T-helper 1 cell treated with Interleukin-12 subunit alpha and Interleukin-12 subunit beta and Interleukin-4 antibody, amounts not matched to agents 30 μg/mL and 1 μg/mL, for 36 hours (primary cell): ENCODE data around the gene SLIT1.

Source experiments
- H3K27ac Mint-ChIP-seq: one replicate; pipeline ENCODE4 v1.8.0; 2021; ENCODE audit warnings: mild to moderate bottlenecking, mixed read lengths
- H3K27me3 Mint-ChIP-seq: one replicate; pipeline ENCODE4 v1.8.0; 2021; ENCODE audit warnings: low read depth, mixed read lengths
- H3K36me3 Mint-ChIP-seq: one replicate; pipeline ENCODE4 v1.8.0; 2021; ENCODE audit warnings: low read depth, mixed read lengths
- H3K4me1 Mint-ChIP-seq: one replicate; pipeline ENCODE4 v1.8.0; 2021; ENCODE audit warnings: low read depth, mixed read lengths
- H3K4me3 Mint-ChIP-seq: one replicate; pipeline ENCODE4 v1.8.0; 2021; ENCODE audit warnings: mild to moderate bottlenecking, moderate library complexity, mixed read lengths
- H3K9me3 Mint-ChIP-seq: one replicate; pipeline ENCODE4 v1.8.0; 2021; ENCODE audit warnings: mixed read lengths

SLIT1 gene

DNA sequence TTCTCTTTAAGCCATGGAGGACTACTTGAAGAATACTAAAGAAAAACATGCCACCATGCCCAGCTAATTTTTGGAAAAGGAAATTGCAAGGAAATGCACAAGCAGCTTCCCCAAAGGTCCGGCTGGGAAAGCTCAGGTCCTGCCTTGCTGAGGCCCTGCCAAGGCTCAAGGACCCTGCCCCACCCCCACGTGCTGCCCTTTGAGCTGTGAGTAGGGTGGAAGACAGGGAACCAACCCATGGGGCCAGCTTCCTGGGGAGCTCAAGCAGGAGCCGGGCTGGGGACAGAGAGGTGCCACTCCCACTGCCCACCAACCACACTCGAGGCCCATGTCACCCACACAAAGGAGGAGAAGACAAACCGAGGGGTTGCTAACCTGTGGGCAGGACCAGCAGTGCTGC lies 78.2 kb downstream of the SLIT1 start:
- Mint-ChIP-seq H3K4me1 (no peaks in the 10 kb centered on the region), H3K27ac (no peak overlapping the region), H3K9me3 (no peaks in the 10 kb centered on the region), H3K36me3 (no peaks in the 10 kb centered on the region), H3K27me3 (peaks cover 19% of the 10 kb centered on the region), H3K4me3 (no peak overlapping the region)

DNA sequence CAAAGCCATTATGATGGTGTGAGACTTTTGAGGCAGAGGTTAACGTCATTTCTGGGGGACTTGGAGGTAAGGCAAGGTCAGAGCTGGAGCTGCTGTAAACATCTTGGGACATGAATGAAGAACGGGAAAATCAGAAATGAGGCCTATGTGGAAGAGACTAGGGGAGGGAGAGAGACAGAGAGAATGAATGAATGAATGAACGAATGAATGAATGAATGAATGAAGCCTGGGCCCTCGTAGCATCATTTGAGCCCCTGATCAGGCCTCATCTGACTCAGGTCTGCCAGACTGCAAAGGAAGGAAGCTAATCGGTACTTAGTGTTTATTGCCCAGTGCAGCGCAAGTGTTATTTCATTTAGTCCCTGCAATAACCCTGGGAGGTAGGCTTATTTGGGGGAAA lies 79.6 kb downstream of the SLIT1 start:
- Mint-ChIP-seq H3K27ac (no peak overlapping the region), H3K4me1 (no peaks in the 10 kb centered on the region), H3K9me3 (no peaks in the 10 kb centered on the region), H3K4me3 (no peak overlapping the region), H3K36me3 (no peaks in the 10 kb centered on the region), H3K27me3 (peaks cover 19% of the 10 kb centered on the region)

DNA sequence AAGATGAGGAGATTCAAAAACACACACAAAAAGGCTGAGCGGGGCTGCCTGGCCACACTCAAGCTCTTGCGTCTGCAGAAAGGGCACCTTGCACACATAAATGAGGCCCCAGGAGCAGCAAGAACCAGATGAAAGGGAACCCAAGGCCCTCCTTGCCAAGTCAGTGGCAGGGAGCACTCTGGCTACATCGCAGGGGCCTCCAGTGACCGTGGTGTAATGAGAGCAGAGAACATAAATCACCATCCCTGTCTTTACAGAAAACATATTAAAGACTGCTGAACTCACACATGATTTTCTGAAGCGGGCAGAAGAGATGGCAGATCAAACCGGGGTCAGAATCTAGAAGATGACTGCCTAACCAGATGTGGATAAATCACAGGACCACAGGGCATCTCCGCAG lies 80.5 kb downstream of the SLIT1 start:
- Mint-ChIP-seq H3K4me3 (no peak overlapping the region), H3K27me3 (peaks cover 16% of the 10 kb centered on the region), H3K27ac (no peak overlapping the region), H3K9me3 (no peaks in the 10 kb centered on the region), H3K36me3 (no peaks in the 10 kb centered on the region), H3K4me1 (no peaks in the 10 kb centered on the region)

DNA sequence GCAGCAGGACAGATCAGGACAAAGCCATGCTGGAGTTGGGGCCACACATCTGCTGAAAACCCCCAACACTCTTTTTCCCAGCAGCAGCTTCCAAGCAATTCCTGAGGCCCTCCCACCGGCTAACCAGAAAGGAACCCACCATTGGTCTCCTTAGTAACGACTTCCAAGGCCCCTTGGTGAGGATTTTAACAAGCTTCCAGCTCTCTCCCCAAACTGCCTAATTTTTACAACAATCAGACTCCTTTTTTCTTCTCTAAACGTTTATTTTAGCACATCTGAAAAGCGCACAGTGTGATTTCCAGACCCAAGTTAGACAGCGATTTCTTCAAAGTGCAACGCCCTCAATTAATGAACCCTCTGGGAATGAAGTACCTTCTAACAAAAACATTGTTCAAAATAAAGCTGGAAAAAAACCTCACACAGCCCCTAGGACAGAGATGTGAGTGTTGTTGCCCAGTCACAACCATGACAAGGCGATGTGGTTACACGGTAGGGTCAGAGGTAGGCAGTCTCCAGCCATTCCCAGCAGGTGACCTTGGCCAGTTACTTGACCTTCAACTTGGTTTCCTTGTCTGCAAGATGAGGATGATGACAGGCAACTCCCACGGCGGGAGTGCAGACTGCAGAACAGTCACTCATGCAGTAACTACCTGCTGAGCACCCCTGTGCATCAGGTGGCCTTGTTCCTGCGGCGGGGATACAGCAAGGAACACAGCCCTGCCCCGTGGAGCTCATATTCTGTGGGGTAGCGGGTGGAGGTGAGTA lies 82.3 kb downstream of the SLIT1 start:
- H3K4me3 Mint-ChIP-seq = no peak overlapping the region
- H3K4me1 Mint-ChIP-seq = no peaks in the 10 kb centered on the region
- H3K9me3 Mint-ChIP-seq = no peaks in the 10 kb centered on the region
- H3K27me3 Mint-ChIP-seq = peaks cover 4% of the 10 kb centered on the region
- H3K27ac Mint-ChIP-seq = no peak overlapping the region
- no peaks in the 10 kb centered on the region for H3K36me3 Mint-ChIP-seq

DNA sequence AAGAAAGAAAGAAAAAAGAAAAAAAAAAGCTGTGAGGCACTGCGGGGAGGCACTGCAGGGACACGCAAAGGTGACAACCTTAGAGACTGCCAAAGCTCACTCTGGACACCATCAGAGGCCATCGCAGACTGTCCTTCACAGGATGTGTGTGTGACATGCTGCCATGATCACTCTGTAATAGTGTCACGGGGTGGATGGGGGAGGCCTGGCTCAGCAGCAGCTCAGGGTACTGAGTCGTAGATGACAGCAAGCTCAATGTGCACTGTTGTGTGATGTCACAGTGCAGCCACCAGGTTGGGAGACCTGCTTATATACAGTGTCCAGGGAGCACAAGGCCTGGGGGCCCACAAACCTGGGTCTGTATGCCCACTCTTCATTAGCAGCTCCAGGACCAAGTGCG lies 83.3 kb downstream of the SLIT1 start:
- peaks cover 8% of the 10 kb centered on the region for H3K27me3 Mint-ChIP-seq
- no peaks in the 10 kb centered on the region for H3K9me3 Mint-ChIP-seq
- no peak overlapping the region for H3K27ac Mint-ChIP-seq
- H3K4me3 Mint-ChIP-seq = no peak overlapping the region
- no peaks in the 10 kb centered on the region for H3K4me1 Mint-ChIP-seq
- H3K36me3 Mint-ChIP-seq = no peaks in the 10 kb centered on the region

DNA sequence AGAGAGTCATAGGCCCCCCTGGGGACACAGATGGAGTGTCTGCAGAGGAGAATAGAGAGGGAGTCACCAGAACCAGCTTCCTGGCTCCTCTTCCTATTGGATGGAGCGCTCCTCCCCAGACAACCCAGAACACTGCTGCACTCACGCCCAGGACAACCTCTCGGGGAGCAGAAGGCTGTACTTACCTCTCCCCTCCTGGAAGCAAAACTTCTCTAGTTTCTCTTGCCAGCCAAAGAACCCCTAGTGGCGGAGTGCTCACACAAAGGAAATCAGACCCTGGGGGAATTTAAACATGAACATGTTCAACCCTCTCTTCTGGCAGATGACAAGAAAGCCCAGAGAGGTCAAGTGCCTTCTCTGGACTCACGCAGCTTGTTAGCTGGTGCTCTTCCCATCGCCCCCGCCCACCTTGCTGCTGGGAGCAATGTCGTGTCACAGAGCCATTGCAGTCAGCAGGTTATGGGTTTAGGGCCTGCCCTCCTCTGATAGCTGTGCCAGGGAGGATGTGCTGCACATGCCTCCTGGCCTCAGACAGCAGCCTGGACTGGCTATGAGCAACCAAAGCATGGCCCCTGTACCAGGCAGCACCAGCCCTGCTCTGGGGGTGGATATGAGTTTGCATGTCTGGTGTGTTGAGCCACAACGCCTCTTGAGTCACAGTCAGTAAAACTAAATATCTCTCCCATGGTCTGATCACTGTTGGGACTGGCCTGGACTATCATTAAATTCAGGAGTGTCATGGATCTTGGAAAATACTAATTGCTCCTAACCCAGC lies 84.4 kb downstream of the SLIT1 start:
- H3K36me3 Mint-ChIP-seq = no peaks in the 10 kb centered on the region
- no peaks in the 10 kb centered on the region for H3K9me3 Mint-ChIP-seq

DNA sequence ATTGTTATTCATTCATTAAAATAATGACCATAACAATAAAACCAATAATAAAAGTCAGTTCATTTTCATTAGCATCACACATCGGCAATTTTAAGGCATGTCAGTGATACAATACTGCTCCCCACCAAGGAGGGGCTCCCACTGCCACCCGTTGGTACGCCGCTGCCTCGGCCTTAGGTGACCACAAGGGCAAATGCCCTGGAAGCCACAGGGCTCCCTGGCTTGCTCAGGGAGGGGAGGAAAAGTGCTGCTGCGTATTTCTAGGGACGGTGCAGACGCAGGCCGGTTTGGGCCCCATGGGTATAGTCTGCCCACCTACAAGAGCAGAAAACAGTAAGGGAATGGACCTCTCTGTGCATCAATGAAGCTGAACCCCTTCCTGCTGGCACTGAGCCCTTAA lies 85.1 kb downstream of the SLIT1 start:
- no peak overlapping the region for H3K4me3 Mint-ChIP-seq
- no peaks in the 10 kb centered on the region for H3K36me3 Mint-ChIP-seq
- peaks cover 14% of the 10 kb centered on the region for H3K27me3 Mint-ChIP-seq
- H3K27ac Mint-ChIP-seq = no peak overlapping the region
- no peaks in the 10 kb centered on the region for H3K4me1 Mint-ChIP-seq
- H3K9me3 Mint-ChIP-seq = no peaks in the 10 kb centered on the region

More for the DNA sequence above, 84.4 kb downstream of the SLIT1 start:
- Mint-ChIP-seq H3K4me1 (no peaks in the 10 kb centered on the region), H3K27me3 (peaks cover 10% of the 10 kb centered on the region), H3K4me3 (no peak overlapping the region), H3K27ac (no peak overlapping the region)

DNA sequence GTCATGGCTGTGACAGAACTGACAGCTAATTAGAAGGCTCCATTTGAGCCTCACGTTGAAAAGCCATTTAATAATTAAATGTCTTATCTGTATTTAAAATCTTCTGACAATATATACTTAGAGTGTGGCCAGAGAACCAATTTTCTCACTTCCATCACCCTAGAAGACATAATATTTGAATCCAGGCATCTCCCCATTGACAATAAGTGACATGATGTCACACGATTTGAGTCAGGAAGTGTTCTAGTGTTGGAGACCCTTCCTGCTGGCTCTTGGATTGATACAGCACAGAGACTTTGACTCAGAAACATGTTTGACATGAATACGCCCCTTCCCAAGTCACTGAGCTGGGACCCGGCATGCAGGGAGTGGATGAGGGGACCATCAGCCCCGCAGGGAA lies 85.9 kb downstream of the SLIT1 start:
- Mint-ChIP-seq H3K4me3 (no peak overlapping the region), H3K36me3 (no peaks in the 10 kb centered on the region), H3K27me3 (peaks cover 20% of the 10 kb centered on the region), H3K27ac (no peak overlapping the region), H3K4me1 (no peaks in the 10 kb centered on the region), H3K9me3 (no peaks in the 10 kb centered on the region)

DNA sequence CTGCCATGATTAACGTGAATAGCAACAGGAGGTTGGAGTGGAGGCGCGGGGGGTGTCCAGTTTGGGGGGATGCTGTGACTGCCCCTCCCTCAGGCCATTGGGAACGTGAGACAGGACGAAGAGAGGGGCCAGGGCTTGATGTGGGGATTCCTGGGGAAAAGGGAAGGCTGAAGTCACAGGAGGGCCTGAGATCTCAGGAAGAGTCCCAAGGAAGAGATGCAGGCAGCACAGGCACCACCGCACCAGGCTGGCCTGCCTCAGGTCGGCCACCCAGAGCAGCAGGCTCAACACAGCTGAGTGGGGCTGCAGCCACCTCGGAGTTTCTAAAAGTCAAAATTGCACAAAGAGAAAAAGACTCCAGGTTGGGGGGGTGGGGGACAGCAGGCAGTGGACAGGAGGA lies 86.7 kb downstream of the SLIT1 start:
- Mint-ChIP-seq H3K36me3 (no peaks in the 10 kb centered on the region), H3K4me3 (no peak overlapping the region)

DNA sequence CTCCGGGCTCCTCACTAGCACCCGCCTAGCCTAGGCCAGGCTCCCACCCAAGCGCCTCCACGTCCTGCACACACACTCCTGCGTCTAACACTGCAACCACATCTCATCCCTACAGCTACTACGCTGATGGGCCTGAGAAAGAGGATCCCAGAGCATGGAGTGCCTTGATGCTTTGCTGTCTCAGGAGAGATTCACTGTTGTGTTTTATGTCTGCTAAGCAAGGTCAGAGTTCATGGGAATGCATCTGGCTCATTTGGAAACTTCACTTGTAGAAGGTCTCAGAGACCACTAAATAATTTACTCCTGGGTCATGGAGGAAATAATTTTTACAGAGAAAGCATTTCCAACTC lies 88.7 kb downstream of the SLIT1 start:
- no peak overlapping the region for H3K27ac Mint-ChIP-seq
- H3K36me3 Mint-ChIP-seq = no peaks in the 10 kb centered on the region
- no peaks in the 10 kb centered on the region for H3K4me1 Mint-ChIP-seq
- peaks cover 33% of the 10 kb centered on the region for H3K27me3 Mint-ChIP-seq
- H3K4me3 Mint-ChIP-seq = no peak overlapping the region
- H3K9me3 Mint-ChIP-seq = no peaks in the 10 kb centered on the region

More for the DNA sequence above, 86.7 kb downstream of the SLIT1 start:
- no peak overlapping the region for H3K27ac Mint-ChIP-seq
- H3K27me3 Mint-ChIP-seq = peaks cover 26% of the 10 kb centered on the region
- H3K9me3 Mint-ChIP-seq = no peaks in the 10 kb centered on the region
- H3K4me1 Mint-ChIP-seq = no peaks in the 10 kb centered on the region

DNA sequence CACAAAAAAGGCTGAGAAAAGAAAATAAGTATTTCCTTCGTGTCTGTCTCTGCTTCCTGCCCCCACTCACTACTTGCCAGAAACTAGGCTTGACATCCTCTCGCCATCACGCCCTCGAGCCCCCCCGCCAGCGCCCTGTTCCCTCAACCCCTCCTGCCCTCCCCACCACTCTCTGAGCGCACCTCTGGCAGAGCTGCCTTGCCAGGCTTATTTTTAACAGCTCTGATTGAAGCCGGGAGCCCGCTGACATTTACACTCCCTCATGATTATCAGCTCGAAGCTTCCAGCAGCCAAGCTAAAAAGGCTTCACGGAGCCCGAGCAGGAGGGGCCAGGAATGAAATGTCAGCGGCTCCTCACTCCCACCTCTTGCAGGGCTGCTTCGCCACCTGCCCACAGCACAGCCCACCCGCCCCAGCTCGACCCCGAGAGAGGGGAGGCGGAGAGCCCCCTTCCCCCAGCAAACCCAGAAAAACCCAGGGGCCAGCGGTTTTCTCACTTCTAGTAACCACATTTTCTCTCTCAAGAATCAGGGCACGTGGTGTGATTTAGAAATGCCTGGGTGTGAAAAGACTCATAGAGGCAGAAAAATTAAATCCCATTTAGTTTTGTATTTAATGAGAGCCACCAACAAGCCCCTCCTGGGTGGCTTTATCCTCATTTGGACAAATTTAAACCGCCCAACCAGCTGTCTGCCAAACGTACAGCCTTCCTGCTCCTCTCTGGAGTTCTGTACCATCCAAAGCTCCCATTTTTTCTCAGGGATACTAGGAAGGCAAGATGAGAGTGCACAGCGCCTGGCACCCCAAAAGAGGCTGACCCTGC lies 89.3 kb downstream of the SLIT1 start:
- no peak overlapping the region for H3K4me3 Mint-ChIP-seq
- no peak overlapping the region for H3K27ac Mint-ChIP-seq
- no peaks in the 10 kb centered on the region for H3K9me3 Mint-ChIP-seq
- H3K36me3 Mint-ChIP-seq = no peaks in the 10 kb centered on the region
- peaks cover 39% of the 10 kb centered on the region for H3K27me3 Mint-ChIP-seq
- no peaks in the 10 kb centered on the region for H3K4me1 Mint-ChIP-seq

DNA sequence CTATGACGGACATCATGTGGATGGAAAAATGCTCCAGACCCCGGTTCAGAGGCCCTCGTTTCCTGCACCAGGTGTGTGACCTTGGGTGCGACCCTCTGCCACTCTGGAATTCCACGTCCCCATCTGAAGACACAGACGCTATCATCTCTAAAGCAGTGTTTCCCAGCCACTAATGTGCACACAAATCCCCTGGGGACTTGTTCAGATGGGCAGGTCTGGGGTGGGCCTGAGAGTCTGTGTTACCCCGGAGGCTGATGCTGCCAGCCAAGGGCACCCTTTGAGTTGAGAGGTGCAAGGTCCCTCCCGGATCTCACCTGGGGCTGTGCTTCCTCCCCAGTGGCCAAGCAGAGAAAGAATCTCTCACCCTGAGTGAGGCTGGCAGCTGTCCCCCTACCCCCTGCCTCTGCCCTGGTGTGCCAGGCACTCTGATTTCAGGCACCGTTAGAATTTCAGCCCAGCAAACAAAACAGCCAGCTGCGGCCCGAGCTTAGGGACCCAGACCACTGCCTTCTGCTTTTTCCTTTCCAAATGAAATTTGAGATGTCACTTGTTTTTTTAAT lies 90.0 kb downstream of the SLIT1 start:
- H3K27me3 Mint-ChIP-seq = peaks cover 45% of the 10 kb centered on the region
- H3K4me1 Mint-ChIP-seq = no peaks in the 10 kb centered on the region
- no peak overlapping the region for H3K4me3 Mint-ChIP-seq
- H3K9me3 Mint-ChIP-seq = no peaks in the 10 kb centered on the region
- no peaks in the 10 kb centered on the region for H3K36me3 Mint-ChIP-seq
- no peak overlapping the region for H3K27ac Mint-ChIP-seq

DNA sequence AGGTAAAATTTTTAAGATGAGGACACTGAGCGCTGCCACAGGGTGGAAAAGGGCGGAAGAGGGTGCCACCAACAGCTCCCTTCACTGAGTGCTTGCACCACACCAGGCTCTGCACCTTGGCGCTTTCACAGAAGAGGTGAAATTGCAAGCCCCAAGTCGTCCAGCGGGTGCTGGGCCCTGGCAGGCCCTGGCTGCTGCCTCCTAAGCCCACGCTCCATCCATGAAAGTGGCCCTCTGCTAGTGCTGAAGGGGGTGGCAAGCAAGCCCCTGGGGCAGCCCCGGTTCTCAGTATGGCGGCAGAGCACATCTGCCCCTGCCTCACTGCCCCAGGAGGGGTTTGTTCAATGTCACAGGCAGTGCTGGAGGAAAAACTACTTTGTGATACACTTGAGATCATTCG lies 95.1 kb downstream of the SLIT1 start:
- Mint-ChIP-seq H3K9me3 (no peaks in the 10 kb centered on the region), H3K4me3 (no peak overlapping the region), H3K27me3 (peaks cover 59% of the 10 kb centered on the region), H3K4me1 (no peaks in the 10 kb centered on the region), H3K36me3 (no peaks in the 10 kb centered on the region), H3K27ac (no peak overlapping the region)

DNA sequence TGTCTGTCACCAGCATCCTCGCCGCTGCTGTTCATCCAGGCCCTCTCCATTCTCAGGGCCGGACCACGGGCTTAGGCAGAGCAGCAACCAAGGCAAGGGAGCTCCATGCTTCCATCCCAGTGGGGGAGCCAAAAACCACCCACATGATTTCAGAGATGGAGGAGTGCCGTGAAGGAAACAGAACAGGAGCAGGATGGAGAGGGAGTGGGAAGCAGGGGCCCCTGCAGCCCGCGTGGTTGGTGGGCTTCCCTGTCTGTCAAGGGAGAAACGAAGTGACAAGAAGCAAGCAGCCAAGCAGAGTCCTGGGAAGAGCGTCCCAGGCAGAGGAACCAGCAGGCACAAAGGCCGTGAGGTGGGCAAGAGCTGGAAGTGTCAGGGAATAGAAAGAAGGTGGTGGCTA lies 95.7 kb downstream of the SLIT1 start:
- Mint-ChIP-seq H3K9me3 (no peaks in the 10 kb centered on the region), H3K27ac (no peak overlapping the region), H3K4me1 (no peaks in the 10 kb centered on the region), H3K36me3 (no peaks in the 10 kb centered on the region), H3K27me3 (peaks cover 55% of the 10 kb centered on the region), H3K4me3 (no peak overlapping the region)
